Measurements from ENCODE around the gene CSNK1G2. TPM values are rescaled to one million over a fixed set of nuclear protein-coding genes. Genes with fewer than 3 reads are reported as not detected.

CSNK1G2 gene
- total and polyA plus RNA-seq, 2 experiments from 2014 or later: 39.6 to 147 TPM

GRCh38 chr19:1980091-1980808 is 39.3 kb downstream of the CSNK1G2 start (continued):
- TF ChIP-seq ZNF462 (CRISPR knock-in tag; IDR thresholded peaks at IDR 0.05) (no peak), EZH2 (IDR thresholded peaks at IDR 0.05; ENCODE audit: low read depth, unreplicated experiment) (no peak), REST (IDR thresholded peaks at IDR 0.05; ENCODE audit: unreplicated experiment) (no peak), STAT1 (IDR thresholded peaks at IDR 0.05; ENCODE audit: unreplicated experiment) (no peak)

- Histone ChIP-seq H3K4me2 (no peak overlapping the region), H4K20me1 (replicated peaks; ENCODE audit: insufficient read depth) (no peaks in the 10 kb centered on the region; the same call in none of the 2 replicates), H3K79me2 (replicated peaks; ENCODE audit: insufficient read depth) (peaks cover 11% of the 10 kb centered on the region), H3K36me3 (ENCODE audit: insufficient read depth) (no peaks in the 10 kb centered on the region), H3K4me1 (ENCODE audit: insufficient read depth) (no peaks in the 10 kb centered on the region), H3K4me3 (no peak overlapping the region), H3K27me3 (ENCODE audit: insufficient read depth) (no peaks in the 10 kb centered on the region), H2AFZ (no peak overlapping the region), H3K9me2 (ENCODE audit: insufficient read depth) (no peaks in the 10 kb centered on the region), H3K27ac (ENCODE audit: low read depth) (no peak overlapping the region), H3F3A (replicated peaks; ENCODE audit: low read depth) (peaks cover 15% of the 10 kb centered on the region; the same call in 1 of the 2 replicates)
- H3K27ac Mint-ChIP-seq: no peak overlapping the region
- no peak overlapping the region for H3K4me3 Mint-ChIP-seq
- H3K9me3 Mint-ChIP-seq: no peaks in the 10 kb centered on the region
- H3K36me3 Mint-ChIP-seq (ENCODE audit: low read depth): peaks cover 37% of the 10 kb centered on the region
- H3K27me3 Mint-ChIP-seq (ENCODE audit: insufficient read depth, low read depth, poor library complexity): peaks cover 5% of the 10 kb centered on the region
- H3K4me1 Mint-ChIP-seq: no peaks in the 10 kb centered on the region
- ATAC-seq (no peak), DNase-seq (ENCODE audit: low spot score) (no peak)
- TF ChIP-seq EZH2phosphoT487 (IDR thresholded peaks at IDR 0.05; ENCODE audit: unreplicated experiment) (no peak), ZNF331 (CRISPR knock-in tag; IDR thresholded peaks at IDR 0.05; ENCODE audit: low read depth) (no peak), ZNF114 (CRISPR knock-in tag; IDR thresholded peaks at IDR 0.05) (no peak), POLR2AphosphoS5 (IDR thresholded peaks at IDR 0.05; ENCODE audit: low read depth) (no peak), NANOG (IDR thresholded peaks at IDR 0.05; ENCODE audit: borderline replicate concordance) (no peak), EZH2 (IDR thresholded peaks at IDR 0.05; ENCODE audit: low read depth, unreplicated experiment) (no peak)
Observed at GRCh38 chr19:1980809-1981181, 39.8 kb downstream of the CSNK1G2 start.

Measured in GM23338 (cell line).